ENCODE results near the gene IKZF2.
A peak's percentile ranks its signal among the peaks of the same experiment; 100 is the strongest.

IKZF2 gene

GRCh38 chr2:213151437-213152064 lies at the start of gene IKZF2:
Gene IKZF2, minus strand, starts transcription at chr2:213151612. Its CDS starts 2,983 bp downstream, at chr2:213148629.
- DNase-seq, result peak; percentile 94

- DNase-seq, result no peak
Measured at GRCh38 chr2:213199871-213200270, 48.5 kb upstream of the IKZF2 start.

DNA sequence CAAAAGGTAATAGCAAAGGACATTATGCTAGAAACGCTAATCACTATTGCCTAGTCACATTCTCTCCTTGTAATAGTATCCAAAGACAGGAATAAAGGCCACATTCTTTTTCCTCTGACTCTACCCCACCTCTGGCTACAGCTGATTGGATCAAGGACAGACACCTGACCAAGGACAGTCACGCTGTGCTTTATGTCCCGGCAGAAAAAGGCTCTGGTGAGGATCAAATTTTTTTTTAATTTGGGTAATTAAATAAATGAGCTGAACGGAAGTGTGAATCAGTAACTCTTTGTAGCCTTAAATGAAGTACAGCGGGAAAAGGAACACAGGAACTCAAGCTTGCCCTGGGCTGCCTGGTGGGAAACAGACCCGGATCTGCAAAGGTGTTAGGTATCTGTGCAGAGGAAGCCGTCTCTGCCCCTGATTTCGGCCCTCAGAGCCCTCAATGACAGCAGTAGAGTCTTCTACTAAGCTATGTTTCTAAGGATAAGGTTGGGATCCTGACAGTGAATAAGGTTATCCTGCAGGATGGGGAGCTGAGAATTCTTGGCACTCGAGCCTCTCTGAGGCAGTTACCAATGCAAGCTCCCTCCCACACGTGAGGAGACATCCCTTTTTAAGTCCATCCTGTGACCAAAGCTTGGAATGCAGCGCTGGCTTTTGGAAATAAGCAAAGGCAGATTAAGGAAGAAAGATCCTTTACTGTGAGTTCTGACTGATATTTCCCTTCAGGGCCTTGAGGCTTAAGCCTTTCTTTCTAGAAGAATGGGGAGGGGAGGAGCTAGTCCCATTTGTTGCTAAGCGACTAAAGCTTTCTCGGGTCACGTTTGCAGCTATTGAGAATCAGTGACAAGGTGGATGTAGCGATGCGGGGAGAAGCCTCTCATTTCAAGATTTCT lies 37.8 kb upstream of the IKZF2 start:
- no peak for DNase-seq

GRCh38 chr2:213188533-213188867 lies 37.1 kb upstream of the IKZF2 start:
- DNase-seq, result no peak

GRCh38 chr2:213187833-213188532 lies 36.6 kb upstream of the IKZF2 start:
- no peak for DNase-seq

GRCh38 chr2:213187386-213187785 lies 36.0 kb upstream of the IKZF2 start:
- DNase-seq, result no peak

DNA sequence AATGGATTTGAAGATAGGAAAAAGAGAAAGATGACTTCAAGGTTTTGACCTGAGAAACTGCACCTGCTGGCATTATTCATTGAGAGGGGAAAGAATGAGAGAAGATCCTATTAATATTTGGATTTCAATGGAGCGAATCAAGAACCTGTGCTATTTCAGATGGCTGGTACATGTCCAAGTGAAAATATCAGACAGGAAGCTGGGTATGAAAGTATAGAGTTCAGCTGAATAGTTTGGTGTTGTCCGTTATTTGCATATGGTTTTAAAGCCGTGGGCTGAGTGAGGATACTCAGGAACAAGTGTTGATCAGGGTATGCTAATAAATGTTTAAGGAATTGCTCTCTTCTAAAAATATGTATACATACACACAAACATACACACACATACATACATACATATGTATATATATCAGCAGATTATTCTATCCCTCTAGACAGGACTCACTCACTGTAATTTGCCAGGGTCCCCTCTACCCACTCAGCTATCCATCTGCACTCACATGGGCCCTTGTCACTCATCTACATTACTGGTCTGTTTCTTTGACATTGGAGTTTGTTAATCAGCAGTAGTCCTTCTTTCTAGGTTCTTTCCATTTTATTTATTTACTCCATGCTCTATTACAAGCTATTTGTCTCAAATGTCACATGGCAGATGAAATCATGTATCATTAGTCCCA lies 33.9 kb upstream of the IKZF2 start:
- no peak for DNase-seq

DNA sequence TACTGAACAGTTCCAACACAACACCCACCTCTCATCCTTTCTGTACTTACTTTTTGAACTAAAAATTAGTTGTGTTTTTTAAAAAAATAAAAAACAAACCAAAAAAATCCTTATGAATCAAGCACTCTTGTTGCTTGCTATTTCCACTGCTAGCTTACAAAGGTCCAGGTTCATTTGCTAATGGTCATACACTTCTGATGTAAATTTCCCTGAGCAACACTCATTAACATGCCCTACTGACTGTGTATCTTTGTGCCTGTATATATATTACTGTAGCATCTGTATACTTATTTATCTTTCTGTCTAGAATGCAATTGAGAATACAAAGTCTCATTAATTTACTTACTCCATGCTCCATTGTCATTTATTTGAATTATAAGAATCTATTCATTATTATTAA lies 30.3 kb upstream of the IKZF2 start:
- DNase-seq, result no peak

DNA sequence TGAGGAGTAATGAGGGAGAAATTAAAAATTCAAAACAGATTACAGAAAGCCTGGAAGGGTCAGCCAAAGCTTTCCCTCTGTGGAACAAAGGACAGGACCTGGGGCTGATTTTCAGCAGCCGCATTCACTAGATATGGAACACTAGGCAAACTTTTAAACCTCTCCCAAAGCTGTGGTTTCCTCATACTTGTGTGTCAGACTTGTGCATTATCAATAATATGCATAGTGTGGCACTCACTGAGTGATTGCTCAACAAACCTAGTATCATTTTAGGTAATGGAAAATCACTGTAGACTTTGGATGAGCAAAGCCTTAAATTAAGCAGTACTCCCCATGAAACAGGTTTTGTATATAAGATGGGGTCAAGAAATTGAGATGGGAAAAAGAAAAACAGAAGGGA lies 26.3 kb upstream of the IKZF2 start:
- no peak for DNase-seq

DNA sequence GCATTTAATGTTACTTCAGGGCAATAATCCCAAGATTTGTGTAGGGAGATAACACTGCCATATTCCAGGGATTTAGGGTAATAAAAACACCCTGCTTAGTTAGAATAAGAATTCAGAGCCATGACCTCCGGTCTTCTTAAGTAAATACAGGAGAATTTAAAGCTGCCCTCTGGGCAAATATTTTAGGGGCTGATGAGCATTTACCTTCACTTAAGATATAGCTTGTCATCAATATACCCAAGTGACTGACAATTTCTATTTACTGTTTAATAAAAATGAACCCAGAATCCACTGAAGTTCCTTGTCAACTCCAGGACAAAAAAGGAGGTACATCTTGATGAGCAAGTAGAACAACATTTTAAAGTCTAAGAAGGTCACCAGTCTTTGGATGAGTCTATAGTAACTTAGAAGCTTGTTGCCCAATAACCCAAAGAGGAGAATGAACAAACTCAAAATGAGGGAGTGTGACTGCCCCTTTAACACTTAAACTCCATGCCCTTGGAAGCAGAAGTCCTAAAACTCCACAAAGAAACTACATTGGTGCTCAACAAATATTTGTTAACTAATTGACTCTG lies 24.3 kb upstream of the IKZF2 start:
- DNase-seq, result no peak

- no peak for DNase-seq
Measured at GRCh38 chr2:213172641-213173040, 21.2 kb upstream of the IKZF2 start.

GRCh38 chr2:213171147-213171546 lies 19.7 kb upstream of the IKZF2 start:
- no peak for DNase-seq

- DNase-seq, result no peak
Measured at GRCh38 chr2:213167271-213167930, 16.0 kb upstream of the IKZF2 start.

GRCh38 chr2:213166109-213166508 lies 14.7 kb upstream of the IKZF2 start:
- DNase-seq, result no peak

GRCh38 chr2:213164263-213164662 lies 12.9 kb upstream of the IKZF2 start:
- DNase-seq, result no peak

DNA sequence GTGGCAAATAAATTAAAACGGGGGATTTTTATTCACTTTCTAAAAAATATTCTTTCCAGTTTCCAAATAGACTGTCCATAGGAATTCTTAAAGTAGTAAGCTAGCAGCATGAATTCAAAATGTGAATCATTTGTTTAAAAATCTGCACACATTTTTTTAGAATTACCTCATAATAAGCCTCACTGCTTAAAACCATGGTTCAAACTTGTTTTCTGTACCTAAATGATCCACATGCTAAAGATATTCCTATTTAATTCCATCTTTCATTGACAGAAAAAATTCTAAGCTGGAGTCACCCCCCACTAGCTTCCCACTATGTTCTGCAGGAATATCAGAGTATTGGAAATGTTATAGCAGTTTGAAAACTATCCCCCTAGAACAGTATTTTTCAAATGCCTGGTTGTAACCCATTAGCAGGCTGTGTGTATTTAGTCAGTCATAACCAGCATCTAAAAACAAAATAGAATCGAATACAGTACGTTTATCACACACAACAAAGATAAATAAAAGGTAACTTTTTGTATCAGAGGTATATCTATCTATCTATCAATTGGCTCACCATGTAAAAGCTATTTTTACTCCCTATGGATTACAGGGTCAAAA lies 11.2 kb upstream of the IKZF2 start:
- DNase-seq, result no peak

- no peak for DNase-seq
Measured at GRCh38 chr2:213161759-213162515, 10.5 kb upstream of the IKZF2 start.

GRCh38 chr2:213159768-213160167 lies 8.4 kb upstream of the IKZF2 start:
- DNase-seq, result no peak

- DNase-seq, result no peak
Measured at GRCh38 chr2:213157242-213157641, 5.8 kb upstream of the IKZF2 start.

DNA sequence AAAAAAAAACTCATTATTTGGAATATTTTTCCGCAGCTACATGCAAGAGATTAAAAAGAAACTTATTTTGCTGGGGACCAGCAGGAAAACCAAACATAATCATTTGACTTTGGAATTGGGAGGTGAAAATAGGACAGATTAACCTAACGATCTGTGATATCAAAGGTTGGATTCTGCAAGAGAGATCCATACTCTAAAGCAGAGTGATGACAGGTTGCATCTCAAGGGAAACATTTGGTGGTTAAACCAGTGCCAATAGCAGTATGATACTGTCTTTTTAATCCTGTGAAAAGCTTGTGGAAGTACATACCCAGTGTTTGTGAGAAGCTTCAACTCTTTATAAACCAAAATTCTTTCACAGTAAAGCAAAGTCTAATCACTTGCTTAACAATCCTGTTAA lies 5.3 kb upstream of the IKZF2 start:
- no peak for DNase-seq

- DNase-seq, result no peak
Measured at GRCh38 chr2:213152888-213153287, 1.5 kb upstream of the IKZF2 start.

Data from GF-D8 (cell line).